Measurements from ENCODE around the gene ACTG1. TPM values are rescaled to one million over a fixed set of nuclear protein-coding genes. Genes with fewer than 3 reads are reported as not detected.

The ACTG1 gene
- total RNA-seq, 1 donor from 2014 or later = 5,342 TPM

- TF ChIP-seq CTCF (IDR thresholded peaks at IDR 0.05; ENCODE audit: partially characterized antibody, unreplicated experiment) = no peak
- Mint-ChIP-seq H3K9me3 (ENCODE audit: unreplicated experiment) (peaks cover 7% of the 10 kb centered on the region), H3K4me3 (ENCODE audit: unreplicated experiment) (no peak overlapping the region), H3K27ac (ENCODE audit: unreplicated experiment) (no peak overlapping the region), H3K27me3 (ENCODE audit: unreplicated experiment) (peaks cover 4% of the 10 kb centered on the region), H3K4me1 (ENCODE audit: low read depth, unreplicated experiment) (peaks cover 26% of the 10 kb centered on the region), H3K36me3 (ENCODE audit: unreplicated experiment) (no peaks in the 10 kb centered on the region)
- no peak for DNase-seq
These were observed 25.5 kb downstream of the ACTG1 start for GRCh38 chr17:81487089-81487486.

DNA sequence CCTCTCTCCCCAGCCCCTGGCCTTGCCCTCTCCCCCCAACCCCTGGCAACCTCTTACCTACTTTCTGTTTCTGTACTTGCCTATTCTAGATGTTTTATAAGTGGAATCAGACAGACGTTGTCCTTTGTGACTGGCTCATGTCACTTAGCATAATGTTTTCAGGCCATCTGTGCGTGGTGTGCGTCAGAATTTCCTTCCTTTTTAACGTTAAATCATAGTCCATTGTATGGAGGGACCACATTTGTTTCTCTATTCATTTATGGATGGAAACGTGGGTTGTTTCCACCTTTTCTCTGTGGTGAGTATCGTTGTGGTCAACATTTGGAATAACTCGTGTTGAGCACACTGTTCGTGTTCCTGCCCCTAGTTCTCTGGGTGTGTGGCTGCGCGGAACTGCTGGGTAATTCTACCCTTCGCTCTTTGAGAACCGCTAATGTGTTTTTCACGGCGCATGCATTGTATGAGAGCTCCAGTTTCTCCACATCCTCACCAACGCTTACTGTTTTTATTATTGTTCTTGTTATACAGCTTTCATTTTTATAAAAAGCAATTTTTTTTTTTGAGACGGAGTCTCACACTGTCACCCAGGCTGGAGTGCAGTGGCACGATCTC lies 26.3 kb downstream of the ACTG1 start:
- peaks cover 24% of the 10 kb centered on the region for H3K4me1 Mint-ChIP-seq (ENCODE audit: low read depth, unreplicated experiment)
- H3K4me3 Mint-ChIP-seq (ENCODE audit: unreplicated experiment) = peak overlapping the region; percentile 53
- H3K36me3 Mint-ChIP-seq (ENCODE audit: unreplicated experiment) = no peaks in the 10 kb centered on the region
- TF ChIP-seq CTCF (IDR thresholded peaks at IDR 0.05; ENCODE audit: partially characterized antibody, unreplicated experiment) = no peak
- H3K27me3 Mint-ChIP-seq (ENCODE audit: unreplicated experiment) = peaks cover 4% of the 10 kb centered on the region
- H3K9me3 Mint-ChIP-seq (ENCODE audit: unreplicated experiment) = peaks cover 7% of the 10 kb centered on the region
- DNase-seq = no peak
- H3K27ac Mint-ChIP-seq (ENCODE audit: unreplicated experiment) = peak overlapping the region; percentile 60

- Mint-ChIP-seq H3K36me3 (ENCODE audit: unreplicated experiment) (no peaks in the 10 kb centered on the region), H3K27ac (ENCODE audit: unreplicated experiment) (no peak overlapping the region), H3K4me3 (ENCODE audit: unreplicated experiment) (no peak overlapping the region), H3K4me1 (ENCODE audit: low read depth, unreplicated experiment) (peaks cover 25% of the 10 kb centered on the region), H3K9me3 (ENCODE audit: unreplicated experiment) (peaks cover 7% of the 10 kb centered on the region), H3K27me3 (ENCODE audit: unreplicated experiment) (peaks cover 13% of the 10 kb centered on the region)
- peak; percentile 93 for DNase-seq
- peak; percentile 100 for TF ChIP-seq CTCF (IDR thresholded peaks at IDR 0.05; ENCODE audit: partially characterized antibody, unreplicated experiment)
These were observed 28.2 kb downstream of the ACTG1 start for GRCh38 chr17:81484195-81484979.

- no peaks in the 10 kb centered on the region for H3K36me3 Mint-ChIP-seq (ENCODE audit: unreplicated experiment)
- no peak for DNase-seq
- peaks cover 11% of the 10 kb centered on the region for H3K9me3 Mint-ChIP-seq (ENCODE audit: unreplicated experiment)
- H3K27me3 Mint-ChIP-seq (ENCODE audit: unreplicated experiment) = peaks cover 16% of the 10 kb centered on the region
- no peak for TF ChIP-seq CTCF (IDR thresholded peaks at IDR 0.05; ENCODE audit: partially characterized antibody, unreplicated experiment)
- H3K4me1 Mint-ChIP-seq (ENCODE audit: low read depth, unreplicated experiment) = peaks cover 27% of the 10 kb centered on the region
- H3K27ac Mint-ChIP-seq (ENCODE audit: unreplicated experiment) = no peak overlapping the region
- no peak overlapping the region for H3K4me3 Mint-ChIP-seq (ENCODE audit: unreplicated experiment)
These were observed 28.8 kb downstream of the ACTG1 start for GRCh38 chr17:81483862-81484194.
